ENCODE results near the gene BCHE.

The BCHE gene

DNA sequence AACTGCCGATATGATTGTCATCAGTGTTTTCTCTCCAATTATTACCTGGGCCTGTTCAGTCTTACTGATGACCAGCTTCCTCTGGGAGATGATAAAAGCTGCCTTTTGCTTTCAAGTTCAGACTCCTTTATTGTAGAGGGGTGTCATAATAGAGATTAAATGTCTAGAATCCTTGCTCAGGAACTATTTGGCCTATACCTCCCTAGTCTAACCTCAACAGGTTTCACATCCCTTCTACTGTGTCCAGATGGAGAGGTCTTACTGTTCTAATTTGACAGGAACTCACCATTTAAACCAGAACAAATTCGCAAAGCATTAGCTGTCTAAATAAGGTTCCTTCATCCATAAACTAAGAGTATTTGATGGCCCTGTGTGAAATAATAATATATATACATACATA, 88.0 kb downstream of the BCHE start:
- no peaks in the 10 kb centered on the region for H3K36me3 ChIP-seq (ENCODE audit: insufficient read depth, low read length)
- peaks cover 4% of the 10 kb centered on the region for H3K9me3 ChIP-seq (replicated peaks; ENCODE audit: low read length)
- H3K4me3 ChIP-seq (ENCODE audit: low read length) = no peak overlapping the region
- no peaks in the 10 kb centered on the region for H3K27me3 ChIP-seq (ENCODE audit: control insufficient read depth, insufficient read depth, low read length)
- no peak overlapping the region for H3K4me2 ChIP-seq (ENCODE audit: low read length)
- H3K4me1 ChIP-seq (ENCODE audit: control insufficient read depth, insufficient read depth, low read length) = no peaks in the 10 kb centered on the region
- H3K9ac ChIP-seq (ENCODE audit: low read depth, low read length) = no peak overlapping the region

DNA sequence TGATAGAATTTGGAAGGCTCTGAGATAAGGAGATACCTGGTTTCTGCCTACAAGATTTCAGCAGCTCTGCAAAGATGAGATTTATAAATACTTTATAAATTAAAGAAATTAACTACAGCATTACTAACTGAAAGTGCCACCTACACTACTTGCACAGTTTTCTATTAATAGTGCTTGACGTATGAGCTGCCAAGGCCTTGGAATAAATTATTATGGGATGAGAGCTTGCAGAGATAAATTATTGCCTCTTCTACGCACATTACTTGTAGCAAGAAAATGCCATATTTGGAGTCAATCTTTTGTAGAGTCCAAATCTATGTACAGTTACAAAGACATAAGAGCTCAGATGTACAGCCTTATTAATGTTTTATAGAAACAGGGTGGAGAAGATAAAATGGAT, 89.1 kb downstream of the BCHE start:
- H3K9me3 ChIP-seq (replicated peaks; ENCODE audit: low read length) = peaks cover 4% of the 10 kb centered on the region
- H3K27me3 ChIP-seq (ENCODE audit: control insufficient read depth, insufficient read depth, low read length) = no peaks in the 10 kb centered on the region
- no peaks in the 10 kb centered on the region for H3K36me3 ChIP-seq (ENCODE audit: insufficient read depth, low read length)
- no peak overlapping the region for H3K9ac ChIP-seq (ENCODE audit: low read depth, low read length)
- H3K4me2 ChIP-seq (ENCODE audit: low read length) = no peak overlapping the region
- H3K4me1 ChIP-seq (ENCODE audit: control insufficient read depth, insufficient read depth, low read length) = no peaks in the 10 kb centered on the region
- H3K4me3 ChIP-seq (ENCODE audit: low read length) = no peak overlapping the region

DNA sequence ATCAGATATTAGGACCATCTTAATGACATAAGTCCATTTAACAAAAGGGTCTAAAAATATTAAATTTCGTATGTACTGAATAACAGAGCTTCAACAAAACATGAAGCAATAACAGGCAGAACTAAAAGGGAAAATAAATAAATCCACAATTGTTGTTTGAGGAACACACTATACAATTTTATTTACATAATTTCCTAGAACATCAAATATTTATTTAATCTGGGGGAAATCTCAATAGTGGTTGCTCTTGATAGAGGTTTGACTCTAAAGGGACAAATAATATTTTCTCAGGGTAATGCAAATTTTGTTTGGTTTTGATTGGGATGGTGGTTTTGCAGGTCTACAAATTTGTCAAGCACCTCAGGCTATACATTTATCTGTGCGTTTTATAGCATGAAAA, 90.3 kb downstream of the BCHE start:
- Histone ChIP-seq H3K27me3 (ENCODE audit: control insufficient read depth, insufficient read depth, low read length) (no peaks in the 10 kb centered on the region), H3K4me2 (ENCODE audit: low read length) (no peak overlapping the region), H3K4me1 (ENCODE audit: control insufficient read depth, insufficient read depth, low read length) (no peaks in the 10 kb centered on the region), H3K36me3 (ENCODE audit: insufficient read depth, low read length) (no peaks in the 10 kb centered on the region), H3K4me3 (ENCODE audit: low read length) (no peak overlapping the region), H3K9me3 (replicated peaks; ENCODE audit: low read length) (peaks cover 4% of the 10 kb centered on the region), H3K9ac (ENCODE audit: low read depth, low read length) (no peak overlapping the region)

DNA sequence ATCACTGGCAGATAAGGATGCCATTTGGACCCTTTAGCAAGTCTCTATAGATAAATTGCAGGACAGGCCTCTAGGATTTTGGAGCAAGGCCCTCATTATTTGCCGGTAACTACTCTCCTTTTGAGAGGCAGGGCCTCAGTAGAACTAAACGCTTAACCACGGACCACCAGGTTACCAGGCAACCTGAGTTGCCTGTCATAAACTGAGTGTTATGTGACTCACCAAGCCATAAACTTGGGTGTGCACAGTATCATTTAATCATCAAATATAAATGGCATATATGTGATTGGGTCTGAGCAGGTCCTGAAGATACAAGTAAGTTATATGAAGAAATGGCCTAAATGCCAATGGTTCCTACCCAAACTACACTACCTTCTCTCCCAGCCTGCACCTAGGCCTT, 93.2 kb downstream of the BCHE start:
- Histone ChIP-seq H3K4me3 (ENCODE audit: low read length) (no peak overlapping the region), H3K36me3 (ENCODE audit: insufficient read depth, low read length) (no peaks in the 10 kb centered on the region), H3K27me3 (ENCODE audit: control insufficient read depth, insufficient read depth, low read length) (no peaks in the 10 kb centered on the region), H3K4me1 (ENCODE audit: control insufficient read depth, insufficient read depth, low read length) (no peaks in the 10 kb centered on the region), H3K9ac (ENCODE audit: low read depth, low read length) (no peak overlapping the region), H3K4me2 (ENCODE audit: low read length) (no peak overlapping the region), H3K9me3 (replicated peaks; ENCODE audit: low read length) (no peaks in the 10 kb centered on the region)

DNA sequence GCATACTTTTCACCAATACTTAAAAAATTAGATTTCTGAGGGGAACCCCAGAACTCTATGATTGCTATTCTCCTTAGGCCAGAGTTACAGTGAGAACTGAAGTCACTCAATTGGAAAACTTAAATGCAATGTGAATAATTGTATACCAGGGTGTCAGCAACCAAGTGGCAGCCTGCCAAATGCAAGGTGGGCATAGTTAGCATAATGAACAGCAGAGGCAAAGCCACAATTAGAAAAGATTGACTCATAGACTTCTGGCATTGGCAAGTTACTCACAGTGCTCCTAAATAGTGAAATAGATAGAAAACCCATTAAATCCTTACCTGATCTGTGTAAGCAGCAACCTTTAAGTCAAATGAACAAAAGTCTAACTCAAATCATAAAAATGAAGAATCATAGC, 94.9 kb downstream of the BCHE start:
- H3K4me2 ChIP-seq (ENCODE audit: low read length) = no peak overlapping the region
- H3K36me3 ChIP-seq (ENCODE audit: insufficient read depth, low read length) = no peaks in the 10 kb centered on the region
- H3K9ac ChIP-seq (ENCODE audit: low read depth, low read length) = no peak overlapping the region
- no peaks in the 10 kb centered on the region for H3K4me1 ChIP-seq (ENCODE audit: control insufficient read depth, insufficient read depth, low read length)
- no peaks in the 10 kb centered on the region for H3K9me3 ChIP-seq (replicated peaks; ENCODE audit: low read length)
- H3K27me3 ChIP-seq (ENCODE audit: control insufficient read depth, insufficient read depth, low read length) = no peaks in the 10 kb centered on the region
- no peak overlapping the region for H3K4me3 ChIP-seq (ENCODE audit: low read length)

DNA sequence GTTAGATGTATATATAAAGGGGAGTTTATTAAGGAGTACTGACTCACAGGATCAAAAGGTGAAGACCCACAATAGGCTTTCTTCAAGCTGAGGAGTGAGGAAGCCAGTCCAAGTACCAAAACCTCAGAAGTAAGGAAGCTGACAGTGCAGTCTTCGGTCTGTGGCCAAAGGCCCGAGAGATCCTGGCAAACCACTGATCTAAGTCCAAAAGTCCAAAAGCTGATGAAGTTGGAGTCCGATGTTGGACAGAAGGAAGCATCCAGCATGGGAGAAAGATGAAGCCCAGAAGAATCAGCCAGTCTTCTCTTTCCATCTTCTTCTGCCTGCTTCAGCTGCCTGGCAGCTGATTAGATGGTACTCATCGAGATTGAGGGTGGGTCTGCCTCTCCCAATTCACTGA, 107.5 kb downstream of the BCHE start:
- no peak overlapping the region for H3K4me2 ChIP-seq (ENCODE audit: low read length)
- H3K9me3 ChIP-seq (replicated peaks; ENCODE audit: low read length) = no peaks in the 10 kb centered on the region
- H3K4me1 ChIP-seq (ENCODE audit: control insufficient read depth, insufficient read depth, low read length) = no peaks in the 10 kb centered on the region
- no peak overlapping the region for H3K4me3 ChIP-seq (ENCODE audit: low read length)
- H3K27me3 ChIP-seq (ENCODE audit: control insufficient read depth, insufficient read depth, low read length) = no peaks in the 10 kb centered on the region
- no peaks in the 10 kb centered on the region for H3K36me3 ChIP-seq (ENCODE audit: insufficient read depth, low read length)
- H3K9ac ChIP-seq (ENCODE audit: low read depth, low read length) = no peak overlapping the region

DNA sequence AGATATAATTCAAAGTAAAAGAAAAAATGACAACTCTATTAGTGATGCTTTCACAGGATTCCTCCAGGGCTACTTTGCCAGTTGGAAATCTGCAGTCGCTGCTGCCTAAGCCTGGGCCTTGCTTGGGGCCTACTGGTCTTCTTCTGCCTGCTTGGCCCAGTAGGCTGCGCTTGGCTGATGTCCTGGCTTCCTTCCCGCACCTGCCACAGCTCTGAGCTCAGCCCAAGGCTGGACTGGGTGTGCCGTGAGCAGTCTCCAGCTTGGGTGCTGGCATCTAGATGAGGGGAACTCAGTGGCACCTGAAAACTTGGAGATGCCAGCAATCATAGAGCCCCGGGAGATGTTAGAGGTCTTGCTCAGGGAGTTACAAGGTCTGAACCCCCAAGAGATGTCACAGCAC, 108.3 kb downstream of the BCHE start:
- Histone ChIP-seq H3K4me1 (ENCODE audit: control insufficient read depth, insufficient read depth, low read length) (no peaks in the 10 kb centered on the region), H3K9ac (ENCODE audit: low read depth, low read length) (no peak overlapping the region), H3K27me3 (ENCODE audit: control insufficient read depth, insufficient read depth, low read length) (no peaks in the 10 kb centered on the region), H3K4me2 (ENCODE audit: low read length) (no peak overlapping the region), H3K36me3 (ENCODE audit: insufficient read depth, low read length) (no peaks in the 10 kb centered on the region), H3K4me3 (ENCODE audit: low read length) (no peak overlapping the region), H3K9me3 (replicated peaks; ENCODE audit: low read length) (no peaks in the 10 kb centered on the region)

DNA sequence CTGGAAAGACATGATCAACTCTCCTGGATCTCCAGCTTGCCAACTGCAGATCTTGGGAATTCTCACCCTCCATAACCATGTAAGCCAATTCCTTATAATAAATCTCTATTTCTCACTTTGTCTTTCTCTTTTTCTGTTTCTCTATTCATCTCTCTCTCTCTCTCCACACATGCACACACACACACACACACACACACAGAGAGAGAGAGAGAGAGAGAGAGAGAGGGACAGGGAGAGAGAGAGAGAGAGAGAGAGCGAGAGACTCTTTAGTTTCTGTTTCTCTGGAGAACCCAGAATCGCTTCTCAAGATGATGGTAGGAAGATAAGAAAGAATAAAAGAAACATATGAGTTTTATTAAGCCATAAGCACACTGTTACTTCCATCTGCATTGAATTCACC, 111.9 kb downstream of the BCHE start:
- Histone ChIP-seq H3K9me3 (replicated peaks; ENCODE audit: low read length) (peaks cover 4% of the 10 kb centered on the region), H3K36me3 (ENCODE audit: insufficient read depth, low read length) (no peaks in the 10 kb centered on the region), H3K9ac (ENCODE audit: low read depth, low read length) (no peak overlapping the region), H3K27me3 (ENCODE audit: control insufficient read depth, insufficient read depth, low read length) (no peaks in the 10 kb centered on the region), H3K4me1 (ENCODE audit: control insufficient read depth, insufficient read depth, low read length) (no peaks in the 10 kb centered on the region), H3K4me3 (ENCODE audit: low read length) (no peak overlapping the region), H3K4me2 (ENCODE audit: low read length) (no peak overlapping the region)
